GM20431 (cell line): ENCODE measurements around the gene GRM5.

Experiments
- in situ Hi-C: fragments of 300-500 bp; cut with MseI, MboI; formaldehyde crosslinking; loops from one replicate; pipeline ENCODE4 v1.15.0; 2020; ENCODE audit warnings: low sequenced_read_pairs; ENCODE audit not compliant: unreplicated experiment

Gene GRM5

DNA sequence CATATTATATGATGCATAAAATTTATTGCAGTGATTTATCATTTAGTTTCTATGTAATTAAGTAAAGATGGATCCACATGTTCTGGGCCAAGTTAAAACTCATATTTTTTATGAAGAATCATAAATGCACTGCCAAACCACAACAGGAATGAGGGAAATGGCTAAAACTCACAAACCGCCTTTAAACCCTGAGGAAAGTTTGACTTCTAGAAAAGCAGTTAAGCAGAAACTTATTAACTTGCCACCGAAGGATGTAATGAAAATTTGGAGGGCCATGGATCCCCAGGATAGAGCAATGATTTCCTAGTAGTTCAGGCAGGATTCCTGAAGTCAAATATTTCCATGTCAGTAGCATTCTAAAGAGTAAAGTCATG, 510.0 kb downstream of the GRM5 start:
- in situ Hi-C loops, result no loop called here

DNA sequence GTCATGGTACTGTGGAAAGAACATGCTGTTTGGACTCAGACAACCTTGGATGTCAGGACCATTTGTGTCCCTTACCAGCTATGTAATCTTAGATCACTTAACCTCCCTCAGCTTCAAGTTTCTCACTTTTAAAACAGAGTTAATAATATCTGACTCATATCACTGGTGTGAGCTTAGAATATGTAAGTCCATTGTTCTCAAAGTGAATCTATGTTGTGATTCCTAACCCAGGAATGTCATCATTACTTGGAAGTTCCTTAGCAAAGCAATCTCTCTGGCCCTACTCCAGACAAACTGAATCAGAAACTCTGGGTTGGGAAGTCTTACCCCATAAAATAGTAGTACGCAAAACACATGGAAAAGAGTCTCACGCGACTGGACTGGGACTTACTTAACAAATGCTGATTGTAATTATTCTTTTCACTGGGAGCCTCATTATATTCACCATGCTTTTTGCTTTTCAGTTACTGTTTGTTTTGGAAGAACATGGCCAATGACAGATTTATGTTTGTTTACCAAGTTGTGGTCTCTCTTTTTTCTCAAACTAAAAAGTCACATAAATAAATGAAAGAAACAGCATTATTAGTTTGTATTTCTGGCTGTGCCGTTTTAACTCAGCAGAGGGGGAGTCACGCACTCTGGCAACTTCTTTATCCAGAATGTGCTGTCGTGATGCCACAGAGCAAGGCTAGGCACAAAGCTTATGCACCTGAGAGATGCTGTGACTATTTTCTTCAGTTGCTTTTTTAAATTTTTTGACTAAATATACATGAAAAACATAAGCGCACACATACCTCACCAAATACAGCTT, 510.6 kb downstream of the GRM5 start:
- in situ Hi-C loops, result no loop called here

DNA sequence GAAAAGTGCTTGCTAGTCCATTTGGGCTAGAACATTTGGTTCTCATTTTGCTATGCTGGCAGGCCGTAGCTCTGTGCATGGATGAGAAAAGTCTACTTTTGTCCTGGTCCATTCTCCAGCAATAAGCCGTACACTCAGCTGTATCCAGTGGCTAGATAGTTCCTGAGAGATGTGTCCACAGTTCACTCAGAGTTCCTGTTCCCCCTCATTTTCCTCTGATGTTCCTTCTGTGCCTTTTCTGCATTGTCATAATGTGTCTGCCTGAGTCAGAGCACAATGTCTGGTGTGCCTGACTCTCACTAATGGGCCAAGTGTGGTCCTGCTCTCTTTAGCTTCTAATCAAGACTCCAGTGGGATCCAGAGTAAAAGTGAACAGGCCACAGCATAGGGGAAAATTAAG, 512.6 kb downstream of the GRM5 start:
- in situ Hi-C loops, result no loop called here

DNA sequence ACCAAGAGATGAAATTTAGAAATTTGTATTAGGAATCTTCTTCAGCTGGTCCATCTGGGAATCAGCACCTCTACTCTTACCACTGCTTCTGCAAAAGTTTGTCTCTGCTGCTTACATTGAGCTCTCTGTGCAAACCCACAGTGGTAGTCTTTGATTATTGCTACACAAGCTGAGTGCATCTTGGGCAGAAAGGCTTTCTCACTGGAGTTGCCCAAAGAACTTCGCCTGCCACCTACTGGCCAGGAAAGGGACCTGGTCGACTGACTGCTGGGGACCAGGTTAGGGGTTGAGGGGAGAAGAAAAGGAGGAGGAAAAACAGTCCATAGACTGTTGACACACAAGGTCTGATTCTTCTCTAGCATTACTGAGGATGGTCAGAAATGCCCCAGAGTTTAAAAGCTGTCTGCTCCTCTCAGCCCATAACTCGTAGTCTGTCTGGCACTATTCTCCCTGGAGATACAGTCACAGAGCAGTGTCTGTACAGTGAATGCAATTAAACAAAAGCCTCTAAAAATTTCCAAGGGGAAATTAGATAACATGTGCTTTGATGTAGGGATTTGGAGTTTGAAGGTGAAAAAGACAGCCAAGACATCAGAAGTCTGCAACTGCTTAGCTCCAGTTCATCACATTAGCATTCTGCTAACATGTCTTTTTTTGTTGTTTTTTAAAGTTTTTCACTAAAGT, 513.3 kb downstream of the GRM5 start:
- in situ Hi-C loops, result no loop called here

DNA sequence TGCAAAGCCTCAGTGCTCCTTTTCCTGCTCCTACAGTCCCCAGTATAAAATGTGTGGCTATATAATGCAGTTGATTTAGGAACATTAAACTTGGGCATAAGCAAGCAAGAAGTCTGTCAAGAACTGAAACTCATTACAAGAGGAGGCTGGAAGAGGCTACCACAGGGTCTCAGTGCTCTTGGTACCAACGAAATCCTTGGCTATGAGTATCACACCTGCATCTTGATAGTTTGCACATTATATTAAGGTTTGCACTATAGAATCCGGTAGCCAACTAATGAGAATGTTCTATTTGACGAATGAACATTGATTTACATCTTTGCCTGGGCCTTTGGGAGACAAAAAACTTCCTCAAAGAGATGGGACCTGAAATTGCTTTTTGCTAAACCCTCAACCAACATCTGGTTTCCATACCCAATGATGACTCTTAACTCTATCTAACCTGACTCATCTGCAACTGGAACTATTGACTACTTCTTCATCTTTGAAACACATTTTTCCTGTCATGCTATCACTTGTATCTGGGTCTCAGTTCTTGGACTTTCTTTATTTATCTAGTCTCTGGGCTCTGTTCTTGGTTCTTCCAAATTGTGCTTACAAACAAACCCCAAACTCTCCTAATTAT, 521.0 kb downstream of the GRM5 start:
- in situ Hi-C loops, result loop anchor here (25.0 kb wide), 3 partner anchors 307 to 532 kb away; no protein-coding TSS in a partner anchor

DNA sequence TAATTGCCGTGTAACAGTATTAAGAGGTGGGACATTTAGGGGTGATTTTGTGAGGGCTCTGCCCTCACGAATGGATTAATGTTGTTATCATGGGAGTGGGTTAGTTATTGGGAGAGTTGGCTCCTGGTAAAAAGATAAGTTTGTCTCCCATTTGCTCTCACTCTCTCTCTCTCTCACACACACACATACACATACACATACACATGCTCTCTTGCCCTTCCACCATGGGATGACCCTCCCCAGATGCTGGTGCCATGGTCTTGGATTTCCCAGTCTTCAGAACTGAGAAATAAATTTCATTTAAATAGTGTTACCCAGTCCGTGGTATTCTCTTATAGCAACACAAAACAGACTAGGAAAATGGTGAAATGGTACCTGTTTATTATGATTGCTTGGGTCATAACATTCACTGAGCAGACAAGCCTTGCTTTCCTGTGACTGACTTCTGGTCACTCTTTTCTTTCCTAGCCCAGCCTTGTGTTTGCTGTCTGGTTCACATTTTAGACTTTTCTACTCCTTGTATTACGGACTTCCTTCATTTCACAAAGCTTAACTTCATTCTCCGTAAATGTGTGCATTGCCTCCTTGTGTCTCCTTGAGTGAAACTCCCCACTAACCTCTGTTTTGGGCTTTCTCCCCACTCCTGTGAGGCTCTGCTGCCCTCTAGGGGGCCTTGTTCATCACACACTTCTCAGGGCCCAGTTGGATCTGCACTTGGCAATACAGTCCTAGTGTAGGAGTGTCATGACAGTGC, 521.7 kb downstream of the GRM5 start:
- in situ Hi-C loops, result loop anchor here (25.0 kb wide), 3 partner anchors 307 to 532 kb away; no protein-coding TSS in a partner anchor

DNA sequence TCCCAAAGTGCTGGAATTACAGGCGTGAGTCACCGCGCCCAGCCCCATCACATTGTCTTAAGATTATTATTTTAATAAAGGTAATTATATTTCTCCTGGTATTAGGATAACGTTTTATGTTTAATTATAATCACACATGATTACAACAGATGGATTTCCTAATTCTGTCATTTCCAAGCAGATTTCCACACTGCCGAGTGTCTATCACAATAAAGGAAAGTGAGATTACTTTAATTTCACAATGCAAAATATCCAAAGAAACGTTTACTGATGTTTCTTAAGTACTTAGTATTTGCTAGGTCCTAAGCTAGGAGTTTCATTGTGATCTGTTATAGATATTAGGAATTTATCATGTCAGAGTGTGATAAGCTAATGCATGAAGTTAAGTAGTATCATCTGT, 524.8 kb downstream of the GRM5 start:
- in situ Hi-C loops, result loop anchor here (25.0 kb wide), 3 partner anchors 304 to 529 kb away; no protein-coding TSS in a partner anchor

DNA sequence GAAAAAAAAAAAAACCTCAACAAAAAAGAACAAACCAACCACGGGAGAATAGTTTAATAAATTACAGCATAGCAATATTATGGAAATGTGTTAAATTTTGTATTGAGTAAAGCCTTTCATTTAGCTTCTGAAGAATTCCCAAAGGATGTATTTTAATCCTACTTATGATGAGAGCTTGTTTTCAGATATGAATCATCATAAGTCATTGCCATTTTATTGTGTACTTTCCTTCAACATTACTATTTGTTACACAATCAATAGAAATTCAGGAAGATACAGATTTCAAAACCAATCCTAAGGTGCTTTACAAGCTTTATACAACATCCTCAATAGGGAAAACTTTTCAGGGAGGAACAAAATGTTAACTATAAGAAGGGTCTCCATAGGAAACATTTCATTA, 527.7 kb downstream of the GRM5 start:
- in situ Hi-C loops, result loop anchor here (25.0 kb wide), 3 partner anchors 301 to 526 kb away; no protein-coding TSS in a partner anchor

DNA sequence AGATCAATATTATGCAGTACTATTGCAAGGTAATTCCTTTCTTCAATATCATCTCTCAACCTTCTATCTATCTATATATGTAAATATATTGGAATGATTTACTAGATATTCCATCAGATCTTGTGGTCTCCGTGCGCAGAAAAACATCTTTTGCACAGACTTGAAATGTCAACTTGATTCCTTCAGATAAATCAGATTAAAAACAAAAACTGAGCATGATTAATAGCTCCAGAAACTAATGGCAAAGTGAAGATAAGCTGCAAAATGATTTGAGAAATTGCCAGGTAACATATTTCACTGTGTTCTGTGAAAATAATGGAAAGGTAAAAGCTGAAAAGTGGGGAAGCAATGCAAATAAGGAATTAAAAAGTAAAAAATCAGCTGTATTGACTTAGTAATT, 528.2 kb downstream of the GRM5 start:
- in situ Hi-C loops, result loop anchor here (25.0 kb wide), 3 partner anchors 300 to 525 kb away; no protein-coding TSS in a partner anchor

DNA sequence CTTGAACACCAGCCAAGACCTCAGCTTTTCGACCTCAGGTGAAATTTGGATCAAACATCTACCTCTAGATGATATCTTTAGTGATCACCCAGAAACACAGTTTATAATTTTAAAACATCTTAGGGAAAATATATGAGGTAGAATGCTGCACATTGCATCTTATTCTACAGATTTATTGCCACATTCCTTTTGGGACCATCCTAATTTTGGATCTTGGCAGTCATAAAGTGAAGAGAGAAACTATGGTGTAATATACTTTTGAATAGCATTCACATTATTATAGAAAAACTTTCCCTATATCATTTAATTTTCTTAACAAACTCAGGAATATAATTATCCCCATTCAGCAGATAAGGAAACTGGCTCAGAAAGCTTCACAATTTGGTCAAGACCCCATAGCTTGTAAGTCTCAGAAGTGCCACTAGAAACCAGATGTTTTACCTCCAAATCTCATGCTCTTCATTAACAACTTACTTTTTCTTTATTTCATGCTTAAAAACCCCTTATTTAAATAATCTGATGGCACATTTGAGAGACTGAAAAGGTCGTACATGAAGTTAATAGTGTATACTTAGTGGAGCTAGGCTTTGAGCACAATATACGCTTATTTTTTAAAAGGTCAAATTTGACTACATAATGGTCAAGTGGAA, 529.0 kb downstream of the GRM5 start:
- in situ Hi-C loops, result loop anchor here (25.0 kb wide), 3 partner anchors 299 to 524 kb away; no protein-coding TSS in a partner anchor

DNA sequence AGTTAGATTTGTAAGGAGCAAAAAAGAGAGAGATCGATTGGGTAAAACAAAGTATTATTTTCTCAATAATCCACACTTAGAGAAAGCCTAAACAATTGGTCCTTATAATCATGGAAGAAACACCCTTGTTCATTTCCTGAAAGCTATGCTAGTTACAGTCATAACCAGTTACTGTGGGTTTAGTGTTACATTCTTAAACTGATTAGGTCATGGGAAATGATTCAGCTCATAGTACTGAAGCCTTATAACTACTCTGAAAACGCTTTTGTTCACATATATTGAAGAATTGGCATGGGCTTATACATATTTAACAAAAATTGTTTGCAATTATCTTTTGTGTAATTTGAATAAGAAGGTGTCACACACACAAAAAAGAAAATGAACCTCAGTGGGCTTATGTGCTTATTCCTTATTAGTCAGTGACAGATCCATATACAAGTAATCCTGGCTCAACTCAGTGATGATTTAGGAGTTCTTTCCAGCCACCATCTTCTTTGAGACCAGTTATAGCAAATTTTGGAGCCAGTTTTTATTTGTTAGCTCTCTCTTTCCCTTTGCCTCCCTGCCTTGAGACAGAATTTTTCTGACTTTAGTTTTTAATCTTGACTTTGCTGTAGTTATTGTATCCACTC, 529.8 kb downstream of the GRM5 start:
- in situ Hi-C loops, result loop anchor here (25.0 kb wide), 3 partner anchors 299 to 524 kb away; no protein-coding TSS in a partner anchor

DNA sequence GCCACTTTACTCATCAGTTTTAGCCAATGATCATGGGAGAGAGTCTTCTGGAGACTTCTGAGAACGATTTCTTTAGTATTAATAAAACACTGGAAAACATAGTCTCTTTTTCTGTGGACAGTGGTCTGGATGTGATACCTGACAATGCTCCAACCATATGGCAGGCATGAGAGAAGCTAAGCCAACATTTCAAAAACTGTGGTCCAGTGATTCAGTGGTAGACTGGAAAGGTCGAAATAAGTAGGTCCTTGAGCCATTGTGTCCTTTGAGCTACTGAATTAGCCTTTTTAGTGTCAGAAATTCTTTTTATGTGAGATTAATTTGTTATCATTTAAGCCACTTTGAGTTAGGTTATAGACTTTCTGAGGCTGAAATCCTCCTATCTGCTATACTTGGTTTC, 530.5 kb downstream of the GRM5 start:
- in situ Hi-C loops, result loop anchor here (25.0 kb wide), 3 partner anchors 298 to 523 kb away; no protein-coding TSS in a partner anchor

DNA sequence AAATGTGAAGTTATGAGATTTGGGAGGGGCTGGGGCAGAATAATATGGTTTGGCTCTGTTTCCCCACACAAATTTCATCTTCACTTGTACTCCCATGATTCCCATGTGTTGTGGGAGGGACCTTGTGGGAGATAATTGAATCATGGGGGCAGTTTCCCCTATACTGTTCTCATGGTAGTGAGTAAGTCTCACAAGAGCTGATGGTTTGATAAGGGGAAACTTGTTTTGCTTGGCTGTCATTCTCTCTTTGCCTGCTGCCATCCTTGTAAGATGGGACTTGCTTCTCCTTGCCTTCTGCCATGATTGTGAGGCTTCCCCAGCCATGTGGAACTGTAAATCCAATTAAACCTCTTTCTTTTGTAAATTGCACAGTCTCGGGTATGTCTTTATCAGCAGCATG, 531.1 kb downstream of the GRM5 start:
- in situ Hi-C loops, result loop anchor here (25.0 kb wide), 3 partner anchors 297 to 522 kb away; no protein-coding TSS in a partner anchor

DNA sequence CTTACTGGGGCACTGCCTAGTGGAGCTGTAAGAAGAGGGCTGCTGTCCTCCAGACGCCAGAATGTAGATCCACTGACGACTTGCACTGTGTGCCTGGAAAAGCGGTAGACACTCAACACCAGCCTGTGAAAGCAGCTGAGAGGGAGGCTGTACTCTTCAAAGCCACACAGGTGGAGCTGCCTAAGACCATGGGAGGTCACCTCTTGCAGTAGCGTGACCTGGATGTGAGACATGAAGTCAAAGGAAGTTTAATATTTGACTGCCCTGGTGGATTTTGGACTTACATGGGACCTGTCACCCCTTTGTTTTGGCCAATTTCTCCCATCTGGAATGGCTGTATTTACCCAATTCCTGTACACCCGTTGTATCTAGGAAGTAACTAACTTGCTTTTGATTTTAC, 531.6 kb downstream of the GRM5 start:
- in situ Hi-C loops, result loop anchor here (25.0 kb wide), 3 partner anchors 297 to 522 kb away; no protein-coding TSS in a partner anchor

DNA sequence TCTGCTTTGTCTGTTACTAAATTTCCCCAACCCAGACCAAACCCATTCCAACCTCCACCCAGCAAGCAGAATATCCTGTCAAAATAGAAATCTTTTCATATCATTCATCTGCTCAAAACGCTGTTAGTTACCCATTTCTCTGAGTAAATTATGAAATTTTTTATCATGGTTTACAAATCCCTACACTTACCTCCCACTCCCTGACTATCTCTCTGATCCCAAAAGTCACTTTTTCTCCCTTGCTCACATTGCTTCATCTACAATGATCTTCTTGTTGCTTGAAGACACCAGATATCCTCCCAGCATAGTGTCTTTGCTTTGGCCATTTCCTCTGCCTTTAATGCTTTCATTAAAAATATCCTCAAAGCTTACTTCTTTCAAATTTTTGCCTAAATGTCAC, 532.8 kb downstream of the GRM5 start:
- in situ Hi-C loops, result loop anchor here (25.0 kb wide), 3 partner anchors 296 to 521 kb away; no protein-coding TSS in a partner anchor

DNA sequence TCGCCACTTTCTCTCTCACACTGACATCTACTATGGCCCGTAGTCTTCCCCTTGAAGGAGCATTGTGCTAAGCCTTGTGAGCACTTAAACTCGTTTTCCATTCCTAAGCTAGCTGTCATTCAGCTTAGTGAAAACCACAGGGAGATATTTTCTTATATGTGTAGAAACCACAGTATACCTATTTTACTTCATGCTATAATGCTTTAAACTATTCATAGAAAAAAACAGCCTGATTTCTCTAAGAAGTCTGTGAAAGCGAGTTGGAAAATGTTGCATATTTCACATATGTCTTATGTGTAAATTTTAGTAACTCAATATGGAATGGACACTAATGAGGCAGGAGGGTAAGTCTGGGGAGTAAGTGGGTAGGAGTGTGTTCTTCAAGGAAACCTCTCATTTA, 534.0 kb downstream of the GRM5 start:
- in situ Hi-C loops, result loop anchor here (25.0 kb wide), 3 partner anchors 295 to 520 kb away; no protein-coding TSS in a partner anchor

DNA sequence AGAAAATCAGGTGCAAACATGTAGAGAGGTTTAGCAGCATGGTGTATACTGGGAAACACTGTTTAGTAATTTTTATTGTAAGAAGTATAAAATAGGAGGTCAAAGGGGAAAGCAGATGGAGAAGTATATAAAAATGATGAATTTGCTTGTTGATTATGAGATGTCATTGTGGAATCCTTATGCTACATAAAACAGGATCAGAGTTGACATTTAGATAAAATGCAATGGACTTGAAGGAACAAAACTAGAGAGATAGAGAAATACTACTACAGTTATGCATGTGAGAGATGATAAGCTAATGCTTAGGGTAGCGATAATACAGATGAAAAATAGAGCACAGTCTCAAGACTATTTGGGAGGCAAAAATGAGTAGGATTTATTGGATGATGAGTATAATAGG, 536.4 kb downstream of the GRM5 start:
- in situ Hi-C loops, result loop anchor here (25.0 kb wide), 3 partner anchors 292 to 517 kb away; no protein-coding TSS in a partner anchor

DNA sequence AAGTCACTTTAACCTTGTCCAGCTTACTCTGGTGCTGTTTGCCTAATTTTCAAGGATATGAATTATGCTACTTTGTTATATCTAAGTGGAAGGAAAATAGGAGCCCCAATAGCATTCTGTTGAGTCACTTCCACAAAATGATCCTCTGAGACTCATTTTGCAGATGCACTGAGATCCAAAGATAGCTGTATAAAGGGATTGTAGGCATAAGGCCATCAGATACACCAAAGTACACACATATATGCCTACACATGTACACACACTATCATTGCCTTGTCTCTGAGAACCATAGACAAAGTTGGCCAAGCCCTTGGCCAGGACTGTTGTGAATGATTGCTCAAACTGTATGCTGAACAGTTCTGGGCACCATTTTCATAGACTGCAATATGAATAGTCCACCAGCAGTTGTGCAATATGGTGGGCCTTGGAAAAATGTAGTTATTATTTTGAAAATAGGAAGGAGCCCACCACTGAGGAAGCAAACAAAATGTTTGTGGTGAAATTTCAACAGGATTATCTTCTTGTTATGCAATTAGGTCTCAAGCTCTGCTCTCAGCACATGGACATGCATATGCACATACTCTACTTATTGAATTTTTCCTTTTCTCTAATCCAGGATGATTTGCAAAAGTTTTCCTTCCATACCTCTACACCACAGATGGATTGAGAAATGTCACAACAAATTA, 542.3 kb downstream of the GRM5 start:
- in situ Hi-C loops, result no loop called here
